Left ventricle myocardium inferior (tissue), 1 donor: ENCODE measurements around the gene HAND1. TPM values are rescaled to one million over a fixed set of nuclear protein-coding genes. Genes with fewer than 3 reads are reported as not detected.

Experiments
- DNase-seq: peaks from one replicate; pipeline ENCODE4 v3.0.0-alpha.2; 2020
- H3K27ac ChIP-seq: fragments of 200-600 bp; replicated peaks from 2 replicates; pipeline ENCODE4 v1.8.0; 2021
- H3K27me3 ChIP-seq: fragments of 200-600 bp; 2 replicates; pipeline ENCODE4 v1.8.0; 2021; ENCODE audit warnings: low read depth
- H3K36me3 ChIP-seq: fragments of 200-600 bp; 2 replicates; pipeline ENCODE4 v1.8.0; 2021
- H3K4me1 ChIP-seq: fragments of 200-600 bp; 2 replicates; pipeline ENCODE4 v1.8.0; 2021
- H3K4me3 ChIP-seq: fragments of 200-600 bp; 2 replicates; pipeline ENCODE4 v1.8.0; 2021; ENCODE audit warnings: mild to moderate bottlenecking, moderate library complexity
- H3K9me3 ChIP-seq: fragments of 200-600 bp; replicated peaks from 2 replicates; pipeline ENCODE4 v1.8.0; 2021
- CTCF ChIP-seq: fragments of 200-600 bp; IDR thresholded peaks from 2 replicates; pipeline ENCODE4 v1.8.0; 2021; ENCODE audit warnings: antibody characterized with exemption, mild to moderate bottlenecking, borderline replicate concordance
- intact Hi-C: fragments of 100-400 bp; cut with micrococcal nuclease; formaldehyde crosslinking; loops from one replicate; pipeline ENCODE4 v1.11.0; 2022
- total RNA-seq: library from RNA; stranded (reverse); fragmentation: NEBNext Ultra II Directional; extraction: Animal tissue kit (Norgen Biotek cat#: 25700); gene quantifications from one replicate; pipeline ENCODE4 v1.2.1, GENCODE V29; 2021
- donor health status: DM: no; HTN: yes; CAD: no; lungs with severe emphysema.

Gene HAND1
- total RNA-seq, 1 donor from 2014 or later = 26.2 TPM

GRCh38 chr5:154455585-154455984 lies 22.4 kb downstream of the HAND1 start:
- H3K27me3 ChIP-seq = no peaks in the 10 kb centered on the region
- no peak for DNase-seq
- peaks cover 20% of the 10 kb centered on the region for H3K4me1 ChIP-seq
- intact Hi-C loops = no loop called here
- H3K9me3 ChIP-seq = no peaks in the 10 kb centered on the region
- TF ChIP-seq CTCF = no peak
- no peak overlapping the region for H3K27ac ChIP-seq
- no peak overlapping the region for H3K4me3 ChIP-seq
- H3K36me3 ChIP-seq = peaks cover 77% of the 10 kb centered on the region

GRCh38 chr5:154451957-154452356 lies 26.1 kb downstream of the HAND1 start:
- Histone ChIP-seq H3K9me3 (no peaks in the 10 kb centered on the region), H3K27me3 (no peaks in the 10 kb centered on the region), H3K27ac (no peak overlapping the region), H3K36me3 (peaks cover 64% of the 10 kb centered on the region), H3K4me3 (no peak overlapping the region), H3K4me1 (peaks cover 35% of the 10 kb centered on the region)
- no peak for TF ChIP-seq CTCF
- no peak for DNase-seq
- intact Hi-C loops = no loop called here

GRCh38 chr5:154449786-154450185 lies 28.2 kb downstream of the HAND1 start:
- Histone ChIP-seq H3K27me3 (no peaks in the 10 kb centered on the region), H3K9me3 (no peaks in the 10 kb centered on the region), H3K4me3 (no peak overlapping the region), H3K27ac (no peak overlapping the region), H3K36me3 (peaks cover 42% of the 10 kb centered on the region), H3K4me1 (peaks cover 53% of the 10 kb centered on the region)
- intact Hi-C loops = no loop called here
- DNase-seq = no peak
- TF ChIP-seq CTCF = no peak

- H3K9me3 ChIP-seq = no peaks in the 10 kb centered on the region
- intact Hi-C loops = no loop called here
- peaks cover 20% of the 10 kb centered on the region for H3K36me3 ChIP-seq
- no peaks in the 10 kb centered on the region for H3K27me3 ChIP-seq
- no peak for DNase-seq
- H3K4me3 ChIP-seq = peak overlapping the region; percentile 95
- peaks cover 67% of the 10 kb centered on the region for H3K4me1 ChIP-seq
- H3K27ac ChIP-seq = peak overlapping the region; percentile 90
- TF ChIP-seq CTCF = no peak
Observed at GRCh38 chr5:154447089-154447725, 30.8 kb downstream of the HAND1 start.

GRCh38 chr5:154446195-154447088 lies 31.6 kb downstream of the HAND1 start:
- Histone ChIP-seq H3K27ac (peak overlapping the region; percentile 90), H3K9me3 (no peaks in the 10 kb centered on the region), H3K4me3 (peak overlapping the region; percentile 95), H3K27me3 (no peaks in the 10 kb centered on the region), H3K36me3 (peaks cover 18% of the 10 kb centered on the region), H3K4me1 (peaks cover 69% of the 10 kb centered on the region)
- DNase-seq = peak; percentile 47
- intact Hi-C loops = no loop called here
- no peak for TF ChIP-seq CTCF
